ENCODE measurements around the gene MPPED2.
"Not testable (repeated sequence)": the region's sequence is repeated elsewhere in the genome, so short reads cannot be mapped to it uniquely, and the experiment has no call there.

The MPPED2 gene

DNA sequence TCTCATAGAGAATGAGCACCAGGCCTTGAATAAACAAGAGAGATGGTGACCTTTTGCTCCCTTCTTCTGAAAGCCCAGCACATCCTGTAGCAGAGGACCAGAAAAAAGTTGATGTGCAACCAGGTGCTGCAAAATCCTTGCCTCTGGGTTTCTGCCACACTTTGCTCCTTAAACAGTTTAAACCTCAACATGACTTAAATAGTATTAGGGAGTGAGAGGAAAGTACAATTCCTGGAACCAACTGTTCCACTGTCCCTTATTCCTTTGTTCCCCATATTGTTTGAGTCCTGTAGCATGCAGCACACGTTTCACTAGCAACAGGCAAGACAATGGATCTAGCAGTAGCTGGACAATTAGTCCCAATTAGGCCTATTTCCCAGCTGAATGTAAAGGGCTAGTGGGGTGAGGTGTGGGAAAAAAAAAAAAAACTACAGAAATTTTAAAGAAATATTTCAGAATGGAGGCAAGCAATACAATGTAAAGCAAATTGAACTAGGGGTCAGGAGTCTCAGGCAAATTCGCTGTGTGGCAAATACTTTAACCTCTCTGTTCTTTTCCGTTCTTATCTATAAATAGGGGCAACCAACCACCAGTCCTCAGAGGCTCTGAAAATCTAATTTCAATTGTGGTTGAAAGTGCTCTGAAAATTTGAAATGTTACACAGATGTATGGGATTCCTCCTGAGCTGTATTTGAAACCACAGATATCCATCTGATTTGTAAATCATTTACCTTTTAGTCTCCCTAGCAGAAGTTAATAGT lies 6.6 kb downstream of the MPPED2 start:
- no peak for DNase-seq (ENCODE audit: low read depth)

DNA sequence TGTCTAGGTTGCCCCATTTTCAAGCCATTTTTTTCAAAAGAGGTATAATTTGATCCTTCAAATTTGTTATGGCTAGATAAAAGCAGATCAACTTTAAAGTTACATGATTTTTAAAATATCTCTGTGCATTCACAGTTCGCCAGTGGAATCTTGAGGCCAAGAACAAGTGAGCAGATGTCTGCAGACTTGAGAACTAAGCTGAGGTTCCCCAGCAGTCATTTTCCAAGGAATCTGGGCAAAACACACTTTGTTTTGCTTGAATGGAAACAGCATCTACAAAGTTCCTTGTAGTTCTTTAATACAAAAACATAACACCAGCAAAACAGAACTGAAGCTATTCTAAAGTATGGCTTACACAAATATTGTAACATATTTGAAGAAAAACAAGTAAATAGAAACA lies 7.7 kb downstream of the MPPED2 start:
- no peak for DNase-seq (ENCODE audit: low read depth)

DNA sequence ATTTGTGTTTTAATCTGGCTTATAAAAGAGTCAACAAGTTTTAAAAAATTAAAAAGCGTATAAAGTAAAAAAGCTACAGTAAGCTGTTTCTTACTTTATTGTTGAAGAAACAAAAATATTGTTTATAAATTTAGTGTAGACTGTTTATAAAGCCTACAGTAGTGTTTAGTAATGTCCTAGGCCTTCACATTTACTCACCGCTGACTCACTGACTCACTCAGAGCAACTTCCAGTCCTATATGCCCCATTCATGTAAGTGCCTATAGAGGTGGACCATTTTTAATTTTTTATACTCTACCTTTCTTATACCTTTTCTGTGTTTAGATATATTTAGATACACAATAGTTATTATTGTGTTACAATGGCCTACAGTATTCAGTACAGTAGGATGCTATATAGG lies 12.2 kb downstream of the MPPED2 start:
- DNase-seq (ENCODE audit: low read depth) = no peak

DNA sequence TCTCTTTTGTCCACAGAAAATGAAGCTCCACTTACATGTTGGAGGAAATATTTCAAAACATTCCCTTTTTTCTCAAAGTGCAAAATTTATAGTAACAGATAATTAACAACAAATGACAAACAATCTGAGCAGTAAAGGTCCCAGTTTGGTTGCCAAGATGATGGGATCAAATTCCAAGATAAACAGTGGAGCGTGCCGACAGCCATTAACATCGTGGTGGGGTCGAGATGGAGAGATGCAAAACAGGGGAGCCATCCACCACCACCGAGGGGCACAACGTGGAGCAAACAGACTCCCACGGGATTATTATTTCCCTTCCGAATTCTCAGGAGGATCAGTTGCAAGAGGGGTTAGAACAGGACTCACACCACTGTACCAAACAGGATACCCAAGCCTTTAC lies 17.2 kb downstream of the MPPED2 start:
- DNase-seq (ENCODE audit: low read depth) = no peak

- no peak for DNase-seq (ENCODE audit: low read depth)
Measured at GRCh38 chr11:30567644-30568043, 18.5 kb downstream of the MPPED2 start.

- no peak for DNase-seq (ENCODE audit: low read depth)
Measured at GRCh38 chr11:30567120-30567519, 19.0 kb downstream of the MPPED2 start.

DNA sequence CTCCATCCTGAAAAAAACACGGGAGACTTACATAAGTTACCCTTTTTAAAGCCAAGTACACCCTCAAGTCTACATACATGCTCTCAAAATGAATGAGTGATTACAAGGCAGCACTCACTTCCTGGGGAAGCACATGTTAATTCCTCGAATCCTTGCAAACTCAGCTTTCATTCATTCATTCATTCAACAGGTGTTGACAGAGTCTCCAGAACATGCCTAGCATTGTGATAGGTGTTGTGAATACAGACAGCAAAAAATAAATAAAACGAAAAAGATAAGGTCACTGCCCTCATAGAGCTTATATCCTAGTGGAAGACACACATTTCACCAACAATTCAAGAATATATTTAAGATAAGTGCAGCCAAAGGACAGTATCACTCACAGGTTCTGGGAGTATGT lies 19.7 kb downstream of the MPPED2 start:
- DNase-seq (ENCODE audit: low read depth) = no peak

DNA sequence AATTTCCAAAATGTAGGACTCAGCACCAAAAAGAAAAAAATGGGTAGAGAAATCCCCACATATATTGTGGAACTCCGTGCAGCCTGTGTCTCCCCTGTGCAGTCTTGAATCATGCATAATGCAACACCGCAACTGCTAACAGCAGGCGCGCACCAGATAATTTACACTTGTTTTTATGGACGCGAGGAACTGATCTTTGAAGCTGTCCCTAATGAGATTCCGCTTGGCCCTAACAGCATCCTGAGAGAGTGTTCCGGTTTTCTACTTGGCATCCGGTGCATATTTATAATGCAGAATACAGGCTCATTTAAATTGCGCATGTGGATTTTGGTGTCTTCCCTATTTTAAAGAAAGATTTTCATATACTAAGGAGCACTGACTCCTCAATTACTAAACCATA lies 21.1 kb downstream of the MPPED2 start:
- DNase-seq (ENCODE audit: low read depth) = no peak

DNA sequence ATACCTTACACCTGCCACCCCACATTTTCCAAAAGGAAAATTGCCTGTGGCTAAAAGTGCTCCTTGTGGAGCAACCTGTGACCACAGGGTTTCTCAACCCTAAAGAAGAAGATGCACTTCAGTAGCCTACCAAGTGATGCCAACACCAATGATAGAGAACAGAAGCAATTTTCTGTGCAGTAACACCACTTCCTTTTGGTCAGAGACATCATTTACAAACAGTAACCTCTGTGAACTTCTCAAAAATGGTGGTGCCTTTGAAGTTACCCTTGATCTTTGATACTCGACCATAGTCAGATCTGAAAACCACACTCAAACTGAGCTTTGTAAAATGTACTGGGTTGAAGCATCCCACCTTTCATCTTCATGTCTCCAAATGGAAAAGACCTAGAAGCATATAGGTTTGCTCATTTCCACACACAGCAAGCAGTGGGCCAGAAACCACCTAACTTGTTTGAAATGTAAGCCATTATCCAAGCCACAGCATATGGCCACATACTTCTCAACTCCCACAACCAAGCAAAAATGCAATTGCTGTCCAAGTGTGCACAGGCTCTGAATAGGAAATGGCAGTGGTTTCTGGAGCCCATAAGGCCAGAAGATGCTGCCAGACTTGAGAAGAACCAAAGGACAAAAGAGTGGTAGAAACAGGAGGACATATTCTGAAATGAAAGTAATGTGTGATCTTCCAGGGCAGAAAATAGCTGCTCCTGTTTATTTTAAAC lies 24.3 kb downstream of the MPPED2 start:
- DNase-seq (ENCODE audit: low read depth) = no peak

DNA sequence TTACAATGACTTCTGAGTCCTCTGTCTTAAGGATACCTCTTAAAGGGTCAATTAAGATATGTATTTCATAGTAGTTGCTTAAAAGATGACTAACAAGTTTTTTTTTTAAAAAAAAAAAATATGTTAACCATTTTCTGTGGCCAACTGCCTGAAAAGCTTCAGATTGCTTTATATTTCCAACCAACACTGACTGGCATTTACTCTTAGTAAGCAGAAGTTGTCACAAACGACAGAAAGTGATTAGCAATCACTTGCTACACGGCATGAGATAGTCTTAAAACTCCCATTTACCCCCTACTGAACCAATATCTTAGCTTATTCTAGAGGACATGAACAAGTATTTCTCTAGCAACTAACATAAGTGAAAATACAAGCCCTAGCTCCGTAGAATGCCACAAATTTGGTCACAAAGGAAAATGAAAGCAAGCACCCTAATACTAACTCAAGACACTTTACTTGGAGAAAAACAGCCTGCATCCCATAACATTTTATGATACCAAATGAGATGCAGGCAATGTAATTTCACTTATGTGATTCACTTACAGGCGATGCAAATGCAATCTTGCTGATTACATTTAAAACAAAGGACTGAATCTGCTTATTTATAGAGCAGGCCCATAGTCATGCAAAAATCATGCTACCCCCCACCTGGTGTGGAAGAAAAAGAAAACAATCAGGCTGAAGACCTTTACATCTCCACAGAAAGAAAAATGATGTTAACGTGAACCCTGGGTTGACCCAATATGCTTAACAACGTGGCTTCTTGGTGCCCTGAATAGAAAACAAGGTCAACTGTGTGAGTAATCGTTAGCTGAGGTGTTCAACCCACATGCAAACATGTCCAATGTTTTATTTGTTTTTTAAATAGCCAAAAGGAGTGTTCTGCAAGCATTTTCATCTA lies 25.7 kb downstream of the MPPED2 start:
- no peak for DNase-seq (ENCODE audit: low read depth)

DNA sequence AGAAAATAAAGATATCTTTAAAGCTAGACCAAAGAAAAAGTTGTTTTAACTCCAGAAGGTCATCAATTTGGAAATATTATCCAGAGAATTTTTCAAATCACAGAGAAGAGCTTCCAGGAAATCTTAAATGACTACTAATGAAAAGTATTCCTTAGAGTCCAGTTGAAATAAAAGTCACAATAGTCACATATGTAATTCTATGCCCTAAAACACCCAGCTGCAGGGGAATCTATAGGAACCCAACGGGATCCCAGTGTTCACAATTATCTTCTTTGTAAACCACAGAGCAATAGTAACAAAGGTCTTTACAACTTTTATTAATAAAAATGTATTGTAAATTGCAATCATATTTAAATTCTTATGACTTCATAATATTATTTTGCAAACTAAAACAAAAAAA lies 27.1 kb downstream of the MPPED2 start:
- no peak for DNase-seq (ENCODE audit: low read depth)

GRCh38 chr11:30554587-30554986 lies 31.6 kb downstream of the MPPED2 start:
- DNase-seq (ENCODE audit: low read depth) = not testable (repeated sequence)

GRCh38 chr11:30553521-30554110 lies 32.5 kb downstream of the MPPED2 start:
- DNase-seq (ENCODE audit: low read depth) = no peak

GRCh38 chr11:30552839-30553238 lies 33.3 kb downstream of the MPPED2 start:
- DNase-seq (ENCODE audit: low read depth) = no peak

DNA sequence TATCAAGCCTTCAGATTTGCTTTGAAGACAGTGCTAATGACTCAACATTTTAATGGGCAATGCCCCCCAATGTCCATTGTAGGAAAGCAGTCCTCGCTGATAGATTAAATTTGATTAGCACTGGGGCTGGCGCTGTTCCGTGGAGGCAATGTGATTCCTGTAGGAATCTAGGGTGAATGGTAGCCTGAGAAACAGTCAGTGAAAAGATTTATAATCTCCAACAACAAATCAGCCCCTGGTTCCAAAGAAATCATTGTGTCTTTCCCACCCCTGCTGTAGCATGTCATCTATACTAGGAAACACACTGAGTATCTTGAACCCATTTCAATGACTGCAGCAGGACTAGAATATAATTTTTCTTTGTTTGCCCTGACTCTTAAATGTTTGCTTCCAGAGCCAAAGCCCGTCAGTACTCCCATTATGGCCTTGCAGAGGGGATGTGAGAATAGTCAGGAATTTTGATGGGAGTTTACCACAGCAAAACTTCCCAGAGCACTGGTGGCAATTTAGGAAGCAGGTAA lies 36.1 kb downstream of the MPPED2 start:
- DNase-seq (ENCODE audit: low read depth) = no peak

- DNase-seq (ENCODE audit: low read depth) = no peak
Measured at GRCh38 chr11:30549565-30549964, 36.6 kb downstream of the MPPED2 start.

DNA sequence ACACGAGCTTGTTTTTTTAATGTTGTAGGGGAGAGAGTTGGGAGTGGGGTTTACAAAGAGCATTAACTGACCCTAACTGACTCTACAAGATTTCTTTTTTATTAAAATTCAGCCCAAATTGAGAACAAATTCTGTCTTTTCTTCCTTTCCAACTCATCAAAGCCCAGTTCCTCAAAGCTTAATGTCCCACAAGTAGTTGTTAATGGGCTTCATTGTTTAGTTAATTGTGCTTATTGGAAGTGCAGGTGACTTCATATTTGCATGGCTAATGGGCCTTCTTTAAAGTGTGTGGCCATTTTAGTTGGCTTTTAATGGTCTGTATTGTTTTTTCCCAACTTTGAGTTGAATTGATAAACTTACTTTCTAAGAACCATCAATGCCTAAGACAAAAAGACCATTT lies 39.8 kb downstream of the MPPED2 start:
- no peak for DNase-seq (ENCODE audit: low read depth)

DNA sequence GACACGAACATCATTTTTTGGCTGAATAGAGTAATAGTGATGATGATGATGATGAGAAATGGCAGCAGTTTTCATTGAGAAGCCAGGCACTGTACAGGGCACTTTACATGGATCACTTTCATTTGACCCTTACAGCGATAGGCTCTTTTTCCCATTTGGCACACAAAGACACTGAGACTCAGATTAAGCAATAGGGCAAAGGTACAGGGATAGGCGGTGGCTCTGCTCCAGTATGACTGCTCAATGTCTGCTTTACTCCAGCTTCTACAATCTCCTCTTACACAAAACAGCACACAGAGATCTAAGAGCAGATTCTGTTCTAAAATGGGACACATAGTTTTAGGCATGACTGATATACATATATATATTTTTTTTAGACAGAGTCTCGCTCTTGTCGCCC lies 40.6 kb downstream of the MPPED2 start:
- no peak for DNase-seq (ENCODE audit: low read depth)

GRCh38 chr11:30543066-30543465 lies 43.1 kb downstream of the MPPED2 start:
- no peak for DNase-seq (ENCODE audit: low read depth)

- DNase-seq (ENCODE audit: low read depth) = no peak
Measured at GRCh38 chr11:30540781-30541180, 45.4 kb downstream of the MPPED2 start.

DNA sequence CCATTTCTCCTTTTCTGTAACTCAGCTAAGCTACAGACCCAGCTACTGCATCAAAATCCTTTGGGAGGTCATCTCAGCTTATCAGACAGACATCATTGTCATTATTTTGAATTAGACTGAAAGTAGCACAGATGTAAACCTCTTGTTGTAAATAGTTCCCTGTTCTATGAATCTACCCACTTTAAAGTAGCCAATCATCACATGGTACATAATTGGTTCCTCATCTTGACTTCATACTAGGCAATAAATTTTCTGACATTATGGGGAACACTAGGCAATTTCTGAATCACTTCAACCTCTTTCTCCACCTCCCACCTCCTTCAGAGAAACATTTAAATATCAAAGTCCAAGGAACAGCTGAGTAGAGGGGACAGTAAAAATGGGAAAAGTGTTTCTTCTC lies 47.9 kb downstream of the MPPED2 start:
- no peak for DNase-seq (ENCODE audit: low read depth)

DNA sequence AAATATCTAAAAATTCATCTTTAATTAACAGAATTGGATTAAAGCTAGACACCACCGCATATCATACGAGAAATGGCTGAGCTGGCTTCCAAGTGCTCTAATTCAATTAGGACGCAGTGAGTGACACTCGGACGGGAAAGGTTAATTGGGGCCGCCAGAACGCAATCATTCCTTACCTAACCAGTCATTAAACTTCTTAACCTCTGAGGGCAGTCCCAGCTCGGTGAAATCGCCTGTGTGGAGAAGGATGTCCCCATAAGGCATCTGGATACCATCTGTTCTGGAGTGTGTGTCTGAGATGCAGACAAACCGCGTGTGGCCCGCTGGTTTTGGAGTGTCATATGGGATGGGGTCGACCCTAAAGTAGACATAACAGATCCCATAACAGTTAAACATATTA lies 50.3 kb downstream of the MPPED2 start:
- no peak for DNase-seq (ENCODE audit: low read depth)

Data from stimulated activated CD8-positive, alpha-beta memory T cell treated with anti-CD3 and anti-CD28 coated beads, Interleukin-15, amount 100 ng/mL, for 24 hours (primary cell).